ENCODE measurements around the gene QKI.

QKI gene

GRCh38 chr6:163408352-163408991, 6.0 kb upstream of the QKI start:
- H3K27me3 Mint-ChIP-seq = no peaks in the 10 kb centered on the region
- H3K9me3 Mint-ChIP-seq = no peaks in the 10 kb centered on the region
- ATAC-seq (replicated peaks; ENCODE audit: extremely low read depth, poor library complexity, severe bottlenecking) = no peak
- no peak for DNase-seq (ENCODE audit: low spot score in 2 of 2)
- peaks cover 3% of the 10 kb centered on the region for H3K36me3 Mint-ChIP-seq (ENCODE audit: insufficient read depth)
- no peak overlapping the region for H3K4me3 Mint-ChIP-seq
- H3K27ac Mint-ChIP-seq (ENCODE audit: low read depth) = no peak overlapping the region
- H3K4me1 Mint-ChIP-seq = peaks cover 17% of the 10 kb centered on the region

GRCh38 chr6:163409712-163410111, 4.8 kb upstream of the QKI start:
- Mint-ChIP-seq H3K36me3 (ENCODE audit: insufficient read depth) (peaks cover 7% of the 10 kb centered on the region), H3K9me3 (no peaks in the 10 kb centered on the region), H3K27ac (ENCODE audit: low read depth) (no peak overlapping the region), H3K27me3 (no peaks in the 10 kb centered on the region), H3K4me1 (peaks cover 17% of the 10 kb centered on the region), H3K4me3 (no peak overlapping the region)
- DNase-seq (ENCODE audit: low spot score in 2 of 2) = no peak
- ATAC-seq (replicated peaks; ENCODE audit: extremely low read depth, poor library complexity, severe bottlenecking) = no peak

GRCh38 chr6:163412341-163412740, 2.2 kb upstream of the QKI start:
- Mint-ChIP-seq H3K36me3 (ENCODE audit: insufficient read depth) (peaks cover 15% of the 10 kb centered on the region), H3K27ac (ENCODE audit: low read depth) (no peak overlapping the region), H3K4me3 (peak overlapping the region; percentile 9), H3K4me1 (peaks cover 22% of the 10 kb centered on the region), H3K9me3 (no peaks in the 10 kb centered on the region), H3K27me3 (no peaks in the 10 kb centered on the region)
- DNase-seq (ENCODE audit: low spot score in 2 of 2) (no peak), ATAC-seq (replicated peaks; ENCODE audit: extremely low read depth, poor library complexity, severe bottlenecking) (no peak)

- ATAC-seq (replicated peaks; ENCODE audit: extremely low read depth, poor library complexity, severe bottlenecking) (no peak), DNase-seq (ENCODE audit: low spot score in 2 of 2) (no peak)
- H3K27me3 Mint-ChIP-seq = no peaks in the 10 kb centered on the region
- peak overlapping the region; percentile 89 for H3K4me3 Mint-ChIP-seq
- no peaks in the 10 kb centered on the region for H3K9me3 Mint-ChIP-seq
- peaks cover 15% of the 10 kb centered on the region for H3K36me3 Mint-ChIP-seq (ENCODE audit: insufficient read depth)
- H3K27ac Mint-ChIP-seq (ENCODE audit: low read depth) = peak overlapping the region; percentile 80
- peaks cover 27% of the 10 kb centered on the region for H3K4me1 Mint-ChIP-seq
Observed at GRCh38 chr6:163412801-163413344, 1.6 kb upstream of the QKI start.

GRCh38 chr6:163413345-163414116, 987 bp upstream of the QKI start:
- no peaks in the 10 kb centered on the region for H3K27me3 Mint-ChIP-seq
- peak overlapping the region; percentile 89 for H3K4me3 Mint-ChIP-seq
- H3K27ac Mint-ChIP-seq (ENCODE audit: low read depth) = peak overlapping the region; percentile 80
- DNase-seq (ENCODE audit: low spot score in 2 of 2) (peak; percentile 87 to 95), ATAC-seq (replicated peaks; ENCODE audit: extremely low read depth, poor library complexity, severe bottlenecking) (peak; percentile 25)
- H3K9me3 Mint-ChIP-seq = no peaks in the 10 kb centered on the region
- H3K4me1 Mint-ChIP-seq = peaks cover 32% of the 10 kb centered on the region
- H3K36me3 Mint-ChIP-seq (ENCODE audit: insufficient read depth) = peaks cover 15% of the 10 kb centered on the region

GRCh38 chr6:163414946-163415619, 565 bp downstream of the QKI start:
- peak; percentile 18 for ATAC-seq (replicated peaks; ENCODE audit: extremely low read depth, poor library complexity, severe bottlenecking)
- DNase-seq (ENCODE audit: low spot score in 2 of 2) = no peak
- H3K9me3 Mint-ChIP-seq = no peaks in the 10 kb centered on the region
- peak overlapping the region; percentile 89 for H3K4me3 Mint-ChIP-seq
- H3K36me3 Mint-ChIP-seq (ENCODE audit: insufficient read depth) = peaks cover 17% of the 10 kb centered on the region
- peak overlapping the region; percentile 92 for H3K27ac Mint-ChIP-seq (ENCODE audit: low read depth)
- no peaks in the 10 kb centered on the region for H3K27me3 Mint-ChIP-seq
- peaks cover 45% of the 10 kb centered on the region for H3K4me1 Mint-ChIP-seq

- Mint-ChIP-seq H3K27me3 (no peaks in the 10 kb centered on the region), H3K36me3 (ENCODE audit: insufficient read depth) (peaks cover 17% of the 10 kb centered on the region), H3K4me3 (peak overlapping the region; percentile 89), H3K4me1 (peaks cover 50% of the 10 kb centered on the region), H3K9me3 (no peaks in the 10 kb centered on the region), H3K27ac (ENCODE audit: low read depth) (peak overlapping the region; percentile 92)
- DNase-seq (ENCODE audit: low spot score in 2 of 2) (no peak), ATAC-seq (replicated peaks; ENCODE audit: extremely low read depth, poor library complexity, severe bottlenecking) (no peak)
Observed at GRCh38 chr6:163415620-163416556, 1.4 kb downstream of the QKI start.

- H3K4me1 Mint-ChIP-seq = peaks cover 54% of the 10 kb centered on the region
- H3K4me3 Mint-ChIP-seq = peak overlapping the region; percentile 89
- H3K9me3 Mint-ChIP-seq = no peaks in the 10 kb centered on the region
- peaks cover 17% of the 10 kb centered on the region for H3K36me3 Mint-ChIP-seq (ENCODE audit: insufficient read depth)
- peak overlapping the region; percentile 92 for H3K27ac Mint-ChIP-seq (ENCODE audit: low read depth)
- no peak for ATAC-seq (replicated peaks; ENCODE audit: extremely low read depth, poor library complexity, severe bottlenecking)
- no peak for DNase-seq (ENCODE audit: low spot score in 2 of 2)
- no peaks in the 10 kb centered on the region for H3K27me3 Mint-ChIP-seq
Observed at GRCh38 chr6:163416557-163417253, 2.2 kb downstream of the QKI start.

- no peaks in the 10 kb centered on the region for H3K9me3 Mint-ChIP-seq
- H3K36me3 Mint-ChIP-seq (ENCODE audit: insufficient read depth) = peaks cover 17% of the 10 kb centered on the region
- no peak overlapping the region for H3K4me3 Mint-ChIP-seq
- H3K4me1 Mint-ChIP-seq = peaks cover 54% of the 10 kb centered on the region
- no peak for ATAC-seq (replicated peaks; ENCODE audit: extremely low read depth, poor library complexity, severe bottlenecking)
- H3K27me3 Mint-ChIP-seq = no peaks in the 10 kb centered on the region
- DNase-seq (ENCODE audit: low spot score in 2 of 2) = no peak
- H3K27ac Mint-ChIP-seq (ENCODE audit: low read depth) = peak overlapping the region; percentile 29
Observed at GRCh38 chr6:163417595-163417994, 3.1 kb downstream of the QKI start.

- Mint-ChIP-seq H3K27ac (ENCODE audit: low read depth) (no peak overlapping the region), H3K36me3 (ENCODE audit: insufficient read depth) (peaks cover 14% of the 10 kb centered on the region), H3K27me3 (no peaks in the 10 kb centered on the region), H3K9me3 (no peaks in the 10 kb centered on the region), H3K4me3 (no peak overlapping the region), H3K4me1 (peaks cover 46% of the 10 kb centered on the region)
- DNase-seq (ENCODE audit: low spot score in 2 of 2) (no peak), ATAC-seq (replicated peaks; ENCODE audit: extremely low read depth, poor library complexity, severe bottlenecking) (no peak)
Observed at GRCh38 chr6:163418311-163419029, 4.0 kb downstream of the QKI start.
